Effector memory CD4-positive, alpha-beta T cell (primary cell): ENCODE measurements around the gene MON1A.
A peak's percentile ranks its signal among the peaks of the same experiment; 100 is the strongest.

Experiments
- DNase-seq, 3 donors: peaks; one replicate each; pipeline ENCODE4 v3.0.0-alpha.2; 2020
- H3K27ac ChIP-seq: 2 replicates; pipeline ENCODE4 v1.7.0; 2013; ENCODE audit warnings: mild to moderate bottlenecking, low read length, moderate library complexity; ENCODE audit not compliant: insufficient read depth, poor library complexity, severe bottlenecking
- H3K27me3 ChIP-seq: replicated peaks from 2 replicates; pipeline ENCODE4 v1.7.0; 2013; ENCODE audit warnings: mild to moderate bottlenecking, low read length; ENCODE audit not compliant: insufficient read depth, control insufficient read depth, poor library complexity, severe bottlenecking
- H3K36me3 ChIP-seq: 2 replicates; pipeline ENCODE4 v1.7.0; 2013; ENCODE audit warnings: mild to moderate bottlenecking, low read length, moderate library complexity; ENCODE audit not compliant: control insufficient read depth, insufficient read depth
- H3K4me1 ChIP-seq: 2 replicates; pipeline ENCODE4 v1.7.0; 2013; ENCODE audit warnings: low read length, mild to moderate bottlenecking; ENCODE audit not compliant: control insufficient read depth, insufficient read depth, poor library complexity, severe bottlenecking
- H3K4me3 ChIP-seq: 2 replicates; pipeline ENCODE4 v1.7.0; 2013; ENCODE audit warnings: low read length, low read depth, mild to moderate bottlenecking; ENCODE audit not compliant: insufficient read depth, poor library complexity, severe bottlenecking
- H3K9me3 ChIP-seq: 2 replicates; pipeline ENCODE4 v1.7.0; 2013; ENCODE audit warnings: mild to moderate bottlenecking, low read length, moderate library complexity; ENCODE audit not compliant: control insufficient read depth
- total RNA-seq, 3 donors: gene quantifications; one replicate each; lab custom pipeline; 2026; lab: John Stamatoyannopoulos, UW

The MON1A gene, protein sequence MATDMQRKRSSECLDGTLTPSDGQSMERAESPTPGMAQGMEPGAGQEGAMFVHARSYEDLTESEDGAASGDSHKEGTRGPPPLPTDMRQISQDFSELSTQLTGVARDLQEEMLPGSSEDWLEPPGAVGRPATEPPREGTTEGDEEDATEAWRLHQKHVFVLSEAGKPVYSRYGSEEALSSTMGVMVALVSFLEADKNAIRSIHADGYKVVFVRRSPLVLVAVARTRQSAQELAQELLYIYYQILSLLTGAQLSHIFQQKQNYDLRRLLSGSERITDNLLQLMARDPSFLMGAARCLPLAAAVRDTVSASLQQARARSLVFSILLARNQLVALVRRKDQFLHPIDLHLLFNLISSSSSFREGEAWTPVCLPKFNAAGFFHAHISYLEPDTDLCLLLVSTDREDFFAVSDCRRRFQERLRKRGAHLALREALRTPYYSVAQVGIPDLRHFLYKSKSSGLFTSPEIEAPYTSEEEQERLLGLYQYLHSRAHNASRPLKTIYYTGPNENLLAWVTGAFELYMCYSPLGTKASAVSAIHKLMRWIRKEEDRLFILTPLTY
- 4.9 to 8.5 (median 5.9) reads per million in 3 donors for total RNA-seq

GRCh38 chr3:49929291-49930167 is at the start of gene MON1A:
TSS of gene MON1A (minus strand) at chr3:49929811. CDS start at chr3:49913346, 16,465 bp downstream.
- H3K27ac ChIP-seq, result peak within 1 kb of the TSS; percentile 82
- H3K4me1 ChIP-seq, result peaks cover 9% of the 10 kb centered on the region
- no peaks in the 10 kb centered on the region for H3K36me3 ChIP-seq
- H3K9me3 ChIP-seq, result no peaks in the 10 kb centered on the region
- peak within 1 kb of the TSS; percentile 84 for H3K4me3 ChIP-seq
- H3K27me3 ChIP-seq, result no peaks in the 10 kb centered on the region
- DNase-seq, result peak; percentile 69 to 84 (median 78)

DNA sequence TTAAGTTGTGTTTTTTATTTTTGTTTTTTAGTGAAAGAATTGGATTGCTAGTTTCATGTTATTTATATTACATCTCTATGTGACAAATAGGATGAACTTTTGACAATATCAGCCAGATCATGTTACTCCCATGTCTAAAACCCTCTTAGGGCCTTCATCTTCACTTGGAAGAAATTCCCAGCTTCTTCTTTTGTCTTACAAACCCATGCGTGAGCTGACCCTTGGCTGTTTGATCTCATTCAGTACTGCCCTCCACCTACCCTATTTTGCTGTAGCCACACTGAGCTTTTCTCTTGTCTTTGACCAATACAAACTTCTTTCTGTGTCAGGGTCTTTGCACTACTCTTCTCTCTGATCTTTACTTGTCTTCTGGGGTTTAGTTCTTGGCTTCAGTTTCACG is 47.3 kb upstream of the MON1A start:
- Histone ChIP-seq H3K9me3 (no peaks in the 10 kb centered on the region), H3K36me3 (peaks cover 30% of the 10 kb centered on the region), H3K27me3 (no peaks in the 10 kb centered on the region), H3K4me3 (no peak overlapping the region), H3K27ac (no peak overlapping the region), H3K4me1 (no peaks in the 10 kb centered on the region)
- DNase-seq, result no peak

DNA sequence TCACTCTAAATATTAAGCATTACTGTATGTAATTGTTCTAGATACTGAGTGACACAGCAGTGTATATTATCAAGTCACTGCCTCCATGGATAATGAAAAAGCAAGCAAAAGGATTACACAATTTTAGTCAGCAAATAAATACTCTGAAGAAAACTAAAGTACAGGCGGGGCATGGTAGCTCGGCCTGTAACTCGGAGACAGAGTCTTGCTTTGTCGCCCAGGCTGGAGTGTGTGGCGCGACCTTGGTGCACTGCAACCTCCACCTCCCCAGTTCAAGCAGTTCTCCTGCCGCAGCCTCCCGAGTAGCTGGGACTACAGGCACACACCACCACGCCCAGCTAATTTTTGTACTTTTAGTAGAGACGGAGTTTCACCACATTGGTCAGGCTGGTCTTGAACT is 43.0 kb upstream of the MON1A start:
- Histone ChIP-seq H3K27ac (no peak overlapping the region), H3K27me3 (no peaks in the 10 kb centered on the region), H3K4me3 (no peak overlapping the region), H3K9me3 (no peaks in the 10 kb centered on the region), H3K4me1 (no peaks in the 10 kb centered on the region), H3K36me3 (peaks cover 37% of the 10 kb centered on the region)
- no peak for DNase-seq

- Histone ChIP-seq H3K27ac (no peak overlapping the region), H3K4me1 (no peaks in the 10 kb centered on the region), H3K4me3 (no peak overlapping the region), H3K9me3 (no peaks in the 10 kb centered on the region), H3K36me3 (peaks cover 42% of the 10 kb centered on the region), H3K27me3 (no peaks in the 10 kb centered on the region)
- no peak for DNase-seq
Measured at GRCh38 chr3:49968346-49968745, 38.7 kb upstream of the MON1A start.

GRCh38 chr3:49967291-49967690 is 37.7 kb upstream of the MON1A start:
- Histone ChIP-seq H3K27ac (no peak overlapping the region), H3K36me3 (peaks cover 37% of the 10 kb centered on the region), H3K4me1 (no peaks in the 10 kb centered on the region), H3K4me3 (no peak overlapping the region), H3K27me3 (no peaks in the 10 kb centered on the region), H3K9me3 (no peaks in the 10 kb centered on the region)
- no peak for DNase-seq

DNA sequence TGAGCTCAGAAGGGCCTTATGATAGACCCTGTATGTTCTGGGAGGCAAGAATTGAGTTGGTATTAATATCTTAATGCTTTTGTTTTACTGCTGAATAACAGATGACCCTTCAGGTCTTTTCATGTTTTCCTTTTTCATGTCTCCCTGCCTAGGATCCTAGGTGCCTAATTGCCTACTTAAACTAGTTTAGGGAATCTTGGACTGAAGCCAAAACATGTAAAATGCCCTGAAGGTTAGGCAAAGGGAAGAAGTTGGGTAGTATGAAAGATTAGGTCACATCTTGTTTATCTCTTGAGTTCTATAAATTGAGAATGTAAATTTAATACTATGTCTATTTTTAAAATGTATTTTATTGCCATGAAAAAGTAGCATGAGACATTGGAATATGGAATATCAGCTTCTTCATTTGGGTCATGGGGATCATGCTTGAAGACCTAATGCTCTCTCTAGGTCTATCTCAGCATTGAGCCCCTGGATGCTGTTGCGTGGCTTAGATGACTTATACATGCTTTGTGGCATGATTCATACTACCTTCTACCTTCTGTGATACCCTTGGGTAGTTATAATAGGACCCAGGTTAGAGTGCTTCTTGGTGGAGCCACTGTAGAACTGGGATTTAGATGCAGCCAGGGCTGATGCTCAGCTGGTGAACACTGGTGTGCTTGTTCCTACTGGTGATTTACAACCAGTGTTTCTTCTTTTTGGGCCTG is 36.8 kb upstream of the MON1A start:
- Histone ChIP-seq H3K27ac (no peak overlapping the region), H3K36me3 (peaks cover 29% of the 10 kb centered on the region), H3K4me3 (no peak overlapping the region), H3K4me1 (no peaks in the 10 kb centered on the region), H3K27me3 (no peaks in the 10 kb centered on the region), H3K9me3 (no peaks in the 10 kb centered on the region)
- DNase-seq, result no peak

- Histone ChIP-seq H3K27me3 (no peaks in the 10 kb centered on the region), H3K4me1 (no peaks in the 10 kb centered on the region), H3K36me3 (no peaks in the 10 kb centered on the region), H3K4me3 (no peak overlapping the region), H3K9me3 (no peaks in the 10 kb centered on the region), H3K27ac (no peak overlapping the region)
- DNase-seq, result no peak
Measured at GRCh38 chr3:49955636-49956035, 26.0 kb upstream of the MON1A start.

GRCh38 chr3:49952924-49953323 is 23.3 kb upstream of the MON1A start:
- DNase-seq, result no peak

DNA sequence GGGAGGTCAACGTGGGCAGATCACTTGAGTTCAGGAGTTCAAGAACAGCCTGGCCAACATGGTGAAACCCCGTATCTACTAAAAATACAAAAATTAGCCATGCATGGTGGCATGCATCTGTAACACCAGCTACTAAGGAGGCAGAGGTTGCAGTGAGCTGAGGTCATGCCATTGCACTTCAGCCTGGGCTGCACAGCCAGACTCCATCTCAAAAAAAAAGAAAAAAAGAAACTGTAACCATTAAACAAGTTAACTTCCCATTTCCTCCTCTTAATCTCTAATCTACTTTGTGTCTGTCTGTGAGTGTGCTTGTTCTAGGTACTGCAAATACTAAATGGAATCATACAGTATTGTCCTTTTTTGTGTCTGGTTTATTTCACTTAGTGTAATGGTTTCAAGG is 13.0 kb upstream of the MON1A start:
- Histone ChIP-seq H3K36me3 (no peaks in the 10 kb centered on the region), H3K27me3 (no peaks in the 10 kb centered on the region), H3K4me1 (peaks cover 10% of the 10 kb centered on the region), H3K4me3 (no peak overlapping the region), H3K27ac (no peak overlapping the region), H3K9me3 (no peaks in the 10 kb centered on the region)
- DNase-seq, result no peak

More at GRCh38 chr3:49952924-49953323, 23.3 kb upstream of the MON1A start:
- no peaks in the 10 kb centered on the region for H3K27me3 ChIP-seq
- H3K9me3 ChIP-seq, result no peaks in the 10 kb centered on the region
- H3K27ac ChIP-seq, result no peak overlapping the region
- no peaks in the 10 kb centered on the region for H3K36me3 ChIP-seq
- no peaks in the 10 kb centered on the region for H3K4me1 ChIP-seq
- no peak overlapping the region for H3K4me3 ChIP-seq
